GM18511 (cell line): ENCODE data around the gene ZNF444.
"Not testable (repeated sequence)": the region's sequence is repeated elsewhere in the genome, so short reads cannot be mapped to it uniquely, and the experiment has no call there.

ENCODE experiments used
- ATAC-seq: cut with Tn5 transposase; IDR thresholded peaks from one replicate; pipeline ENCODE4 v1.9.1; 2021; ENCODE audit warnings: mild to moderate bottlenecking, moderate library complexity; ENCODE audit not compliant: unreplicated experiment

Gene ZNF444

DNA sequence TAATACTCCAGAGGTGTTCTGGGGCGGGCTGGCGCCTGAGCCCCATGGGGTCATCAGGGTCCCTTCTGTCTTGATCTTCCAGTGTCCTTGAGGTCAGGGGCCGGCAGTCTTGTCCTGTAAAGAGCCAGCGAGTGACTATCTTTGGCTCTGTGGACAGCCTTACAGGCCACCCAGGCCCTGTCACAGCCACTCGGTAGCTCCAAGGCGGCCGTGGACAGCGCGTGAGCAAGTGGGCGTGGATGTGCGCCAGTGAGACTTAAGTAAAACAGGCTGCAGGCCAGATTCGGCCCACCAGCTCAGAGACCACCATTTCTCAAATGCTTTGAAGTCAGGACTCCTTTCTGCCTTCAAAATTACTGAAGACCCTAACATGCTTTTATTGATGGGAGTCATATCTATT, 3.7 kb downstream of the ZNF444 start:
- ATAC-seq: no peak

- ATAC-seq: no peak
Observed at GRCh38 chr19:56145698-56146097, 4.6 kb downstream of the ZNF444 start.

DNA sequence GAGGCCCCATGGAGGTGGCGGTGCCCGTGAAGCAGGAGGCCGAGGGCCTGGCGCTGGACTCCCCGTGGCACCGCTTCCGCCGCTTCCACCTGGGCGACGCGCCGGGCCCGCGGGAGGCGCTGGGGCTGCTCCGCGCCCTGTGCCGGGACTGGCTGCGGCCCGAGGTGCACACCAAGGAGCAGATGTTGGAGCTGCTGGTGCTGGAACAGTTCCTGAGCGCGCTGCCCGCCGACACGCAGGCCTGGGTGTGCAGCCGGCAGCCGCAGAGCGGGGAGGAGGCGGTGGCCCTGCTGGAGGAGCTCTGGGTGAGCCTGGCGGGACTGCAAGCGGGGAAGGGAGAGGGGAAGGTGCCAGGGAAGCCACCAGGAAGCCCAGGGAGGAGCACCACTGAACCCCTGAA, 5.8 kb downstream of the ZNF444 start:
- no peak for ATAC-seq

DNA sequence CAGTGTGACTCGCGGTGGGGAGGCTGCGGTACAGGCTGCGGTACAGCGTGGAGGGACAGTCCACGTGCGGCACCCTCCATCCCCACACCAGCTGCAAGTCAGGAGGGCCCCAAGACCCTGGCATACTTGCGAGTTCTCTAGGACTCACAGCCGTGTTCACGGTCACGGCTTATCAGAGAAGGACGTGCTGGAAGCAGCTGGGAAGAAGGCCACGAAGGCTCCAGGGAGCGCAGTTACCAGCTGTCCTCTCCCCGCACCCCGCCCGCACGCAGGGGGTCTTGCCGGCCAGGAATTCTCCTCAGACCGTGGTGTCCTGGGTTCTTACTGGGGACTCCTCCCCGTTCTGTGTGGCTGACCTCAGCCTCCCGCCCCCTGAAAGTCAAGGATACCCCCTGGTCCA, 6.2 kb downstream of the ZNF444 start:
- ATAC-seq: no peak

GRCh38 chr19:56148096-56148495, 7.0 kb downstream of the ZNF444 start:
- no peak for ATAC-seq

GRCh38 chr19:56148955-56149655, 8.0 kb downstream of the ZNF444 start:
- ATAC-seq: not testable (repeated sequence)

DNA sequence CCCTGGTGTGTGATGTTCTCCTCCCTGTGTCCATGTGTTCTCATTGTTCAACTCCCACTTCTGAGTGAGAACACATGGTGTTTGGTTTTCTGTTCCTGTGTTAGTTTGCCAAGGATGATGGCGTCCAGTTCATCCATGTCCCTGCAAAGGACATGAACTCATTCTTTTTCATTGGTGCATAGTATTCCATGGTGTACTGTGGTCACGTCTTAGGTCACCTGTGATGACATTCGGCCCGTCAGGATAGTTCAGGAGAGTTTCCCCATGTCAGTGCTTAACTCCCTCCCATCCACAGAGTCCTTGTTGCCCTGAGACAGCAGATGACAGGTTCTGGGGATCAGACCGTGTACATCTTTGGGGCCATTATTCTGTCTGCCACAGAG, 8.6 kb downstream of the ZNF444 start:
- ATAC-seq: no peak

DNA sequence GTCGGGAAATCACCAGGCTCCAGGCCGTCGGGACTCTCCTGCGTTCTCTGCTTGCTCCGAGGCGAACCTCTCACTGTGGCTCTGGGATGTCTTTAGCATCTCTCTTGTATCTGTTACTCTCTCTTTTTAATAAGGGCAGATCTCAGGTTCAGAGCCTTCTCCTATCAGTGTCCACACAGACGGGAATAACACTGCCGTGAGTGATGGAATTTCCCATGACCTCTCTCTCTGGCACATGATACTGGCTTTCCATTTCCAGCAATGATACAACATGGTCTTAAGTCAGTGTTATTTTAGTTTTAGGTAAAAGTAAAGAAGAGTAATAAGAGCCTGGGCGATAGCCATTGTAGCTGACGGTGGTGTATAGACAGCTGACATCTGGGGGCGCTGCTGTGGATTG, 9.3 kb downstream of the ZNF444 start:
- ATAC-seq: no peak

DNA sequence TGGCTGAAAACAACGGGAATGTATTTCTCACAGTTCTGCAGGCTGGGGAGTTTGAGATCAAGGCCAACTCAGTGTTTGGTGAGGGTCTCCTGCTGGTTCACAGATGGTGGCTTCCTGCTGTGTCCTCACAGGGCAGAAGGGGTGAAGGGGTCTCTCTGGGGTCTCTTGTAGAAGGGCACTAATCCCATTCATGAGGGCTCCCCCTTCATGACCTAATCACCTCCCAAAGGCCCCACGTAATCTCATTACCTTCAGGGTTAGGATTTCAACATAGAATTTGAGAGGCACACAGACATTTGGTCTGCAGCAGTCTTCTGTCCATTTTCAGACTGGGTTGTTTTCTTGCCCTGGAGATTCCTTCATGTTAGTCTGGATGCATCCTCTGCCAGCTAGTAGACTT, 11.6 kb downstream of the ZNF444 start:
- ATAC-seq: no peak

DNA sequence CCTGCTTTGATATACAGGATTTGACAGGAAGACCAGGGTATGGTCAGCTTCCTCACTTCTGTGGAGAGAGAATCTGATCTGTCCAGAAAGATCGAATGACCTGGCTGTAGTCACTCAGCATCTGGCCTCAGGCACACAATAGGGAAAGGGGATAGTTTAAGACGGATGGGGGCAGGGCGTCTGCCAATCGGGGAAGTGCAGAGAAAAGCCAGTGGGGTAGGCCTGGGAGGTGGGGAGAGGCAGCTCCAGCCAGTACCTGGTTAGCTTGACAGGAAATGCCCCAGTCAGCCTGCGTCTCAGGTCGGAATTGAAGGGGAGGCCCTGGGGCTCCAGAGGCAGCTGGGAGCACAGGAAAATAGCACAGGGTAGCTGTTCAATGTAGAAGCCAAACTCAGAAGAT, 12.4 kb downstream of the ZNF444 start:
- no peak for ATAC-seq

DNA sequence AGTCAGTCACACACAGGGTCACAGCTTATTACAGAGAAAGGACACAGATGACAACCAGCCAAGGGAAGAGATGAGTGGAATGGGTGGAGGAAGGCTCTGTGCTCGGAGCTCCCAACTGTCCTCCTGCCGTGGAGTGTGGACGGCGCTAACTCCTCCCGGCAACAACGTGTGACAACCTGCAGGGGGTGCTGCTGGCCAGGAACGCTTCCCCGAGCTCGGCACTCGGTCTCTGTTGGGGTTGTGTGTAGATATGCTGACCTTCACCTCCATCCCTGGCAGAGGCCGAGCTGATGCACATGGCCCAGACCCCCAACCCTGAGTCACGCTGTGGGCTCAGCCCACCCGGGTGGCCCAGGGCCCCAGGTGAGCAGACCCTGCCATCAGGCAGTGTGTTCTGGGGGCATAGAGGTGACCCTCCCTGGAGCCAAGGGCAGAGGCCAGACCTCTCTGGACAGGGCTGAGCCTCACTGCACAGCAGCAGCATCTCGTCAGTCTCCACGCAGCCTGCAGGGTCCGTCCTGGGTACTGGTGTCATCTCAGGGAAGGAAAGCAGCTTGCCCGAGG, 14.1 kb downstream of the ZNF444 start:
- no peak for ATAC-seq

- no peak for ATAC-seq
Observed at GRCh38 chr19:56156768-56157167, 15.7 kb downstream of the ZNF444 start.

DNA sequence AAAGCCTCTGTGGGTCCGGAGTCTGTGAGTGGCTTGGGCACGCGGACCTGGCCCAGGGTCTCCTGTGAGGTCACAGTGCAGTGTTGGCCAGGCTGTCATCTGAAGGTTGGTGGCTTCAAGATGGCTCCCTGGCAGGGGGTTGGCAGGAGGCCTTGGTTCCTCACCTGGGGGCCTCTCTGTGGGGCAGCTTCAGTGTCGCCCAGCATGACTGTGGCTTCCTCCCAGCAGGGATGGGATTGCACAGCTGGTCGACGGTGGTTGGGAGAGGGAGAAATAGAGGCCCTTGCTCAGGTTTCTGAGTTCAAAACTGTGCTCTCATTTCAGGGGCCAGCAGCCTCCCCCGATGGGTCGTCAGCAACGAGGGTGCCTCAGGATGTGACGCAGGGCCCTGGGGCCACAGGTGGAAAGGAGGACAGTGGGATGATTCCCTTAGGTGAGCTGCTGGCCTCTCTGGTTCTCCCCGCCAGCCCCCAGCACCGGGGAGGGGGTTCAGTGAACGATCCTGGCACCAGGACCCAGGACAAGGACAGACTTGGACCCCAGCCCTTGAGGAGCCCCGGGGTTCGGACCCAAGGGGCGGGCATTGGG, 17.2 kb downstream of the ZNF444 start:
- no peak for ATAC-seq

DNA sequence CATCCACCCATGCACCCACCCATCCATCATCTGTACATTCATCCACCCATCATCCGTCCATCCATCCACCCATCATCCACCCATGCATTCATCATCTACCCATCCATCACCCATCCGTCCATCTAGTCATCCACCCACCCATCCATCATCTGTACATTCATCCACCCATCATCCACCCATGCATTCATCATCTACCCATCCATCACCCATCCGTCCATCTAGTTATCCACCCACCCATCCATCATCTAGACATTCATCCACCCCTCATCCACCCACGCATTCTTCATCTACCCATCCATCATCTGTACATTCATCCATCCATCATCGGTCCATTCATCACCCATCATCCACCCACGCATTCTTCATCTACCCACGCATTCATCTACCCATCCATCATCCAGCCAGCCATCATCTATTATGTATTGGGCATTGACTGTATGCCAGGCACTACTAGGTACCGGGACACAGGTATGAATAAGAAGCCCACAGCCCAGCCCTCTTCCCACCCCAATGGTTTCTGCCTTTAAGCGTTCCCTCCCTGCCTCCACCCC, 18.0 kb downstream of the ZNF444 start:
- ATAC-seq: no peak

GRCh38 chr19:56159622-56160271, 18.7 kb downstream of the ZNF444 start:
- no peak for ATAC-seq

DNA sequence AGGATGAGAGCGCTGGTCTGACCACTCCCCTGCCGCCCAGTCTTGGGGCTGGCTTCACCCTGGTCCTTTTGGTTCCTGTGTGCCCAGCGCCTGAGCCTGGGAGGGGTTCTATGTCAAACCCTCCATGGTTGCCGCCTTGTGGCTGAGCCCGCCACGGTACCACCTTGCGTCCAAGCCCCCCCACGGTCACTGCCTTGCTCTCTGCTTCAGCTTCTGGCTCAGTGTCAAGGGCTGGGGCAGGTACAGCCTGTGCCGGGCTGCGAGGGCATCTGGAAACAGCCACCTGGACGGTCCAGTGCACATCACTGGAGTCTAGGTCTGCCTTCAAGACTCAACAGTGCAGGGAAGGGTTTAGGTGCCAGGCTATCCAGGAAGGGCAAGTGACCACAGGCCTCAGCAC, 20.4 kb downstream of the ZNF444 start:
- no peak for ATAC-seq

- ATAC-seq: no peak
Observed at GRCh38 chr19:56162258-56162657, 21.2 kb downstream of the ZNF444 start.

DNA sequence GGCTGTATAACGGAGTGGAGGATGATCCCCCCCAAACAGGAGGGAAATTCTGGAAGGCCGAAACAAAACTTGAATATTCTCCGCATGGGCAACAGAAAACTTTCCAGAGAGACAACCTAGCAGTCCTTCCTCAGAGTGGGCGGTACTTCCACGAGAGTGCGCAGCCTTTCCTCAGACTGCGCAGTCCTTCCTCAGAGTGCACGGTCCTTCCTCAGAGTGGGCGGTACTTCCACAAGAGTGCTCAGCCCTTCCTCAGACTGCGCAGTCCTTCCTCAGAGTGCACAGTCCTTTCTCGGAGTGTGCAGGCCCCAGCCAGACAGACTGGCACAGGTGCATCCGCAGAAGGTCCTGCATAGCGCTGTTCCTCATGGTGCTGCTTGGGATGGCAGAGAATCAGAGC, 22.0 kb downstream of the ZNF444 start:
- no peak for ATAC-seq

- no peak for ATAC-seq
Observed at GRCh38 chr19:56167064-56167578, 26.0 kb downstream of the ZNF444 start.

DNA sequence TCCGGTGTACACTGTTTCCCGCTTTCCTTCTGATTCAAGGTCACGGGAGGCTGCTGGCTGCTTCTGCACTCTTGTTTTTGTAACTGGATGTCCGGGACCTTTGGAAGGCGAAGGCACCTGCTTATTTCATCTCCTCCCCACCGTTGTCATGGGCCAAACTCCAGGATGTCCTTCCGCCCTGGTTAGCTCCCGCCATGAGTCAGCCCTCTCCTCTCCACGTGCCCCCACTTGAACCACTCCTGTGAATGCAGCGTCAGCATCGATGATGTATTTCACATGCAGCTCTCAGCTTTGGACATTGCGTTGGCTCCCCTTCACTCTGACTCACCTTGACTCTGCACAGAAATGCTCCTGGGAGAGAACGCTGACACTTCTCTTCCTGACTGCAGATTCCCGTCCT, 29.2 kb downstream of the ZNF444 start:
- no peak for ATAC-seq

GRCh38 chr19:56174086-56174485, 33.0 kb downstream of the ZNF444 start:
- no peak for ATAC-seq

DNA sequence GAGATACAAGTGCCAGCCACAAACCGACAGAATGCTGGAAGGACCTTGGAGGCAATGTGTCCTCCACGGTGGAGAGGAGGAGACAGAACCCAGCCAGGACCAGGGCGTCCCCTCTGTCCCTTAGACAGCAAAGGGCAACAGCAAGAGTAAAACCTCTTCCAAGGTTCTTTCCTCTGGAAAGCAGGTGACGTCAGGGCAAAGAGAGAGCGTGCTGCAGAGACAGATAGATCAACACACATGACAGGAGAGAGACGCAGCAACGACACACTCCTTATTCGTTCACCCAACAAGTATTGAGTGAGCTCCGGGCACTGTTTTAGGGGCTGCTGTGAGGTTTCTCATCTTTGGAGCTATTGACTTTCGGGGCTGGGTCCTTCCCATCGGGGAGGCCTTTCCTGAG, 33.5 kb downstream of the ZNF444 start:
- no peak for ATAC-seq
